Measurements from ENCODE around the gene NIPAL1.

The NIPAL1 gene

DNA sequence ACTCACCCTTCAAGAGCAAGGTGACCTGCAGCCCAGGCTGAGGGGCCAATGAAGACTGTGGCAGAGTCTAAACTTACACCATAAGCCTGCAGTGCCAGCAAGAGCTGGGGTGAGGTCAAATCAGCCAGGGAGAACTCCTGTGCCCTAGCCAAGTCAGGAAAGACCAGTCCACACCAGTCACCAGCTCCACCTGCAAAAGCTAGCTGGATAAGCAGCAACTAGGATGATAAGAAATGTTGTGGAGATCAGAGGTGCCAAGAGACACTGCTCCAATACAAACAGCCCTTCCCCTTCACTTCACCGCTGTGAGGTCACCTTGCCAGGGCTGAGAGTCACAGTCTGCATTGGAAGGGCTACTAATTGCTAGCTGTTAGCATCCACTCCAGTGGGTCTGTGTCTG, 31.3 kb downstream of the NIPAL1 start:
- peak overlapping the region; percentile 19 to 52 for H3K4me3 ChIP-seq (ENCODE audit: low read depth in 1 of 2, low read length in 2 of 2)
- H3K36me3 ChIP-seq (ENCODE audit: control insufficient read depth in 1 of 2, insufficient read depth in 2 of 2, low read length in 2 of 2) = no peaks in the 10 kb centered on the region
- no peak overlapping the region for H3K27ac ChIP-seq (ENCODE audit: low read depth, low read length)
- peak overlapping the region in 1 of 2 donors; percentile 19 for H3K9ac ChIP-seq (ENCODE audit: low read depth in 1 of 2, low read length in 2 of 2)
- H3K27me3 ChIP-seq (ENCODE audit: control insufficient read depth in 1 of 2, insufficient read depth in 2 of 2, low read length in 2 of 2) = peaks cover 3 to 8% of the 10 kb centered on the region in 2 donors
- H3K4me1 ChIP-seq (ENCODE audit: control insufficient read depth in 1 of 2, insufficient read depth in 2 of 2, low read length in 2 of 2) = peaks cover 16 to 22% of the 10 kb centered on the region in 2 donors
- no peaks in the 10 kb centered on the region for H3K9me3 ChIP-seq (ENCODE audit: control insufficient read depth in 1 of 2, low read length in 2 of 2)

- Histone ChIP-seq H3K36me3 (ENCODE audit: control insufficient read depth in 1 of 2, insufficient read depth in 2 of 2, low read length in 2 of 2) (no peaks in the 10 kb centered on the region), H3K9me3 (ENCODE audit: control insufficient read depth in 1 of 2, low read length in 2 of 2) (no peaks in the 10 kb centered on the region), H3K9ac (ENCODE audit: low read depth in 1 of 2, low read length in 2 of 2) (no peak overlapping the region), H3K27me3 (ENCODE audit: control insufficient read depth in 1 of 2, insufficient read depth in 2 of 2, low read length in 2 of 2) (peaks cover 3 to 8% of the 10 kb centered on the region in 2 donors), H3K4me3 (ENCODE audit: low read depth in 1 of 2, low read length in 2 of 2) (no peak overlapping the region), H3K27ac (ENCODE audit: low read depth, low read length) (no peak overlapping the region), H3K4me1 (ENCODE audit: control insufficient read depth in 1 of 2, insufficient read depth in 2 of 2, low read length in 2 of 2) (peaks cover 14 to 19% of the 10 kb centered on the region in 2 donors)
Observed at GRCh38 chr4:48049483-48049882, 32.9 kb downstream of the NIPAL1 start.

DNA sequence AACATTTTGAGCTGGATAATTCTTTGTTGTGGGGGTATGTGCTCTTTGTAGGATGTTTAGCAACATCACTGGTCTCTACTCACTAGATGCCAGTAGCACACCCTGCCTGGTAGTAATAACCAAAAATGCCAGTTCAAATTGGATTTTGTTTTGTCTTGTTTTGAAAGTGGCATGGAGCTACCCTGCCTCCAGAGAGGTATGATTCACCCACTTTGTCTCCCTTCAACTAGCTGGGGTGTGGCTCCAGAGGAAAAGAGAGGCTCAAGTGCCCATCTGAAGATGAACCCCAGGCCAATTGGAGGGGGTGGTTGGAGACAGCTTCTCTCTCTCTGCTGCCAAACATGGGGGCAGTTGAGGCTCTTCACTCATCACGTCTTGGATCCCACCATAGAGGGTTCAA, 34.5 kb downstream of the NIPAL1 start:
- H3K9ac ChIP-seq (ENCODE audit: low read depth in 1 of 2, low read length in 2 of 2) = no peak overlapping the region
- no peak overlapping the region for H3K4me3 ChIP-seq (ENCODE audit: low read depth in 1 of 2, low read length in 2 of 2)
- H3K27ac ChIP-seq (ENCODE audit: low read depth, low read length) = no peak overlapping the region
- H3K27me3 ChIP-seq (ENCODE audit: control insufficient read depth in 1 of 2, insufficient read depth in 2 of 2, low read length in 2 of 2) = peaks cover 3 to 6% of the 10 kb centered on the region in 2 donors
- peaks cover 14 to 19% of the 10 kb centered on the region in 2 donors for H3K4me1 ChIP-seq (ENCODE audit: control insufficient read depth in 1 of 2, insufficient read depth in 2 of 2, low read length in 2 of 2)
- no peaks in the 10 kb centered on the region for H3K9me3 ChIP-seq (ENCODE audit: control insufficient read depth in 1 of 2, low read length in 2 of 2)
- no peaks in the 10 kb centered on the region for H3K36me3 ChIP-seq (ENCODE audit: control insufficient read depth in 1 of 2, insufficient read depth in 2 of 2, low read length in 2 of 2)

GRCh38 chr4:48058617-48059530, 42.3 kb downstream of the NIPAL1 start:
- Histone ChIP-seq H3K27me3 (ENCODE audit: control insufficient read depth in 1 of 2, insufficient read depth in 2 of 2, low read length in 2 of 2) (no peaks in the 10 kb centered on the region), H3K4me1 (ENCODE audit: control insufficient read depth in 1 of 2, insufficient read depth in 2 of 2, low read length in 2 of 2) (no peaks in the 10 kb centered on the region), H3K9me3 (ENCODE audit: control insufficient read depth in 1 of 2, low read length in 2 of 2) (no peaks in the 10 kb centered on the region)

GRCh38 chr4:48064349-48064748, 47.8 kb downstream of the NIPAL1 start:
- H3K27me3 ChIP-seq (ENCODE audit: control insufficient read depth in 1 of 2, insufficient read depth in 2 of 2, low read length in 2 of 2) = no peaks in the 10 kb centered on the region
- H3K9ac ChIP-seq (ENCODE audit: low read depth in 1 of 2, low read length in 2 of 2) = no peak overlapping the region
- no peaks in the 10 kb centered on the region for H3K9me3 ChIP-seq (ENCODE audit: control insufficient read depth in 1 of 2, low read length in 2 of 2)
- H3K36me3 ChIP-seq (ENCODE audit: control insufficient read depth in 1 of 2, insufficient read depth in 2 of 2, low read length in 2 of 2) = no peaks in the 10 kb centered on the region
- H3K4me3 ChIP-seq (ENCODE audit: low read depth in 1 of 2, low read length in 2 of 2) = no peak overlapping the region
- no peaks in the 10 kb centered on the region for H3K4me1 ChIP-seq (ENCODE audit: control insufficient read depth in 1 of 2, insufficient read depth in 2 of 2, low read length in 2 of 2)
- H3K27ac ChIP-seq (ENCODE audit: low read depth, low read length) = no peak overlapping the region

More at GRCh38 chr4:48058617-48059530, 42.3 kb downstream of the NIPAL1 start:
- Histone ChIP-seq H3K36me3 (ENCODE audit: control insufficient read depth in 1 of 2, insufficient read depth in 2 of 2, low read length in 2 of 2) (no peaks in the 10 kb centered on the region), H3K27ac (ENCODE audit: low read depth, low read length) (no peak overlapping the region), H3K4me3 (ENCODE audit: low read depth in 1 of 2, low read length in 2 of 2) (no peak overlapping the region), H3K9ac (ENCODE audit: low read depth in 1 of 2, low read length in 2 of 2) (no peak overlapping the region)

DNA sequence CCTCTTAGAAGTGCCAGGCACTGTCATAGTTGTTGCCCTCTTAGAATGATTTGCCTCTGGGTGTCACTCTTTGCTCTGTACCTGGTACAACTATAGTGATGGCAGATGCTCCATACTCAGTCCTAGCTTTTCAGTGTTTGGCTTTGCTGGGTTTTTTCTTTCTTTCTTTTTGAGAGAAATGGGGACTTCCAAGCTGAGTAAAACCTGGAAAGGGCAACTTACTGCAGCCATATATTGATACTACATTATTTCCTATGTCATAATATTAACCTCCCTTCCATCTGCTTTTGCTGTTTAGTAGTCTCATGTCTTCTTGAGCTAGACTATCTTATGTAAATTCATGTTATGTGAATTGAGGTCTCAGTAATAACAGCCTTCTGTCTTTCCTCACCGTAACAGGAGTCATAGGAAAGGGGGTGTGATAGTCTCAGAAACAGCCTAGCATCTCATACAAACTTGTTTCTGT, 49.0 kb downstream of the NIPAL1 start:
- Histone ChIP-seq H3K9me3 (ENCODE audit: control insufficient read depth in 1 of 2, low read length in 2 of 2) (no peaks in the 10 kb centered on the region), H3K36me3 (ENCODE audit: control insufficient read depth in 1 of 2, insufficient read depth in 2 of 2, low read length in 2 of 2) (no peaks in the 10 kb centered on the region), H3K27ac (ENCODE audit: low read depth, low read length) (no peak overlapping the region), H3K9ac (ENCODE audit: low read depth in 1 of 2, low read length in 2 of 2) (no peak overlapping the region), H3K27me3 (ENCODE audit: control insufficient read depth in 1 of 2, insufficient read depth in 2 of 2, low read length in 2 of 2) (no peaks in the 10 kb centered on the region), H3K4me3 (ENCODE audit: low read depth in 1 of 2, low read length in 2 of 2) (no peak overlapping the region), H3K4me1 (ENCODE audit: control insufficient read depth in 1 of 2, insufficient read depth in 2 of 2, low read length in 2 of 2) (no peaks in the 10 kb centered on the region)

GRCh38 chr4:48067536-48067935, 51.0 kb downstream of the NIPAL1 start:
- Histone ChIP-seq H3K27me3 (ENCODE audit: control insufficient read depth in 1 of 2, insufficient read depth in 2 of 2, low read length in 2 of 2) (no peaks in the 10 kb centered on the region), H3K9ac (ENCODE audit: low read depth in 1 of 2, low read length in 2 of 2) (no peak overlapping the region), H3K36me3 (ENCODE audit: control insufficient read depth in 1 of 2, insufficient read depth in 2 of 2, low read length in 2 of 2) (no peaks in the 10 kb centered on the region), H3K9me3 (ENCODE audit: control insufficient read depth in 1 of 2, low read length in 2 of 2) (no peaks in the 10 kb centered on the region), H3K27ac (ENCODE audit: low read depth, low read length) (no peak overlapping the region), H3K4me1 (ENCODE audit: control insufficient read depth in 1 of 2, insufficient read depth in 2 of 2, low read length in 2 of 2) (no peaks in the 10 kb centered on the region), H3K4me3 (ENCODE audit: low read depth in 1 of 2, low read length in 2 of 2) (no peak overlapping the region)

GRCh38 chr4:48068182-48068581, 51.6 kb downstream of the NIPAL1 start:
- H3K36me3 ChIP-seq (ENCODE audit: control insufficient read depth in 1 of 2, insufficient read depth in 2 of 2, low read length in 2 of 2) = no peaks in the 10 kb centered on the region
- no peaks in the 10 kb centered on the region for H3K4me1 ChIP-seq (ENCODE audit: control insufficient read depth in 1 of 2, insufficient read depth in 2 of 2, low read length in 2 of 2)
- H3K27ac ChIP-seq (ENCODE audit: low read depth, low read length) = no peak overlapping the region
- H3K27me3 ChIP-seq (ENCODE audit: control insufficient read depth in 1 of 2, insufficient read depth in 2 of 2, low read length in 2 of 2) = no peaks in the 10 kb centered on the region
- H3K9ac ChIP-seq (ENCODE audit: low read depth in 1 of 2, low read length in 2 of 2) = no peak overlapping the region
- H3K4me3 ChIP-seq (ENCODE audit: low read depth in 1 of 2, low read length in 2 of 2) = no peak overlapping the region
- H3K9me3 ChIP-seq (ENCODE audit: control insufficient read depth in 1 of 2, low read length in 2 of 2) = no peaks in the 10 kb centered on the region

DNA sequence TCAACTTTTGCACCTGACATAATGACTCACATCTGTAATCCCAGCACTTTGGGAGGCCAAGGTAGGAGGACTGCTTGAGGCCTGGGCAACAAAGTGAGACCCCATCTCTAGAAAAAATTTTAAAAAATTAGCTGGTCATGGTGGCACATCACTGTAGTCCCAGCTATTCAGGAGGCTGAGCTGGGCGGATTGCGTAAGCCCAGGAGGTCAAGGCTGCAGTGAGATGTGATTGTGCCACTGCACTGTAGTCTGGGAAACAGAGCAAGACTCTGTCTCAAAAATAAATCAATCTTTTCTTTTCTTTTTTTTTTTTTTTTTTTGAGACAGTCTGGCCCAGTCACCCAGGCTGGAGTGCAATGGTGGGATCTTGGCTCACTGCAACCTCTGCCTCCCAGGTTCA, 52.5 kb downstream of the NIPAL1 start:
- H3K27me3 ChIP-seq (ENCODE audit: control insufficient read depth in 1 of 2, insufficient read depth in 2 of 2, low read length in 2 of 2) = no peaks in the 10 kb centered on the region
- H3K4me1 ChIP-seq (ENCODE audit: control insufficient read depth in 1 of 2, insufficient read depth in 2 of 2, low read length in 2 of 2) = no peaks in the 10 kb centered on the region
- no peaks in the 10 kb centered on the region for H3K9me3 ChIP-seq (ENCODE audit: control insufficient read depth in 1 of 2, low read length in 2 of 2)
- no peaks in the 10 kb centered on the region for H3K36me3 ChIP-seq (ENCODE audit: control insufficient read depth in 1 of 2, insufficient read depth in 2 of 2, low read length in 2 of 2)
- H3K27ac ChIP-seq (ENCODE audit: low read depth, low read length) = no peak overlapping the region
- no peak overlapping the region for H3K4me3 ChIP-seq (ENCODE audit: low read depth in 1 of 2, low read length in 2 of 2)
- no peak overlapping the region for H3K9ac ChIP-seq (ENCODE audit: low read depth in 1 of 2, low read length in 2 of 2)

GRCh38 chr4:48071191-48071590, 54.6 kb downstream of the NIPAL1 start:
- Histone ChIP-seq H3K4me3 (ENCODE audit: low read depth in 1 of 2, low read length in 2 of 2) (no peak overlapping the region), H3K27ac (ENCODE audit: low read depth, low read length) (no peak overlapping the region), H3K9me3 (ENCODE audit: control insufficient read depth in 1 of 2, low read length in 2 of 2) (no peaks in the 10 kb centered on the region), H3K27me3 (ENCODE audit: control insufficient read depth in 1 of 2, insufficient read depth in 2 of 2, low read length in 2 of 2) (no peaks in the 10 kb centered on the region), H3K36me3 (ENCODE audit: control insufficient read depth in 1 of 2, insufficient read depth in 2 of 2, low read length in 2 of 2) (no peaks in the 10 kb centered on the region), H3K9ac (ENCODE audit: low read depth in 1 of 2, low read length in 2 of 2) (no peak overlapping the region), H3K4me1 (ENCODE audit: control insufficient read depth in 1 of 2, insufficient read depth in 2 of 2, low read length in 2 of 2) (no peaks in the 10 kb centered on the region)

Measured in duodenal mucosa (tissue), 2 donors.